Umbilical cord (tissue), 2 donors: ENCODE results near the gene MLLT1. TPM values are rescaled to one million over a fixed set of nuclear protein-coding genes. Genes with fewer than 3 reads are reported as not detected.

Source experiments
- DNase-seq: peaks from one replicate; pipeline ENCODE4 v3.0.0-alpha.2; 2015; ENCODE audit warnings: low spot score
- total RNA-seq: library from RNA; depleted of rRNA; stranded (reverse); fragments of >200 nt; gene quantifications from one replicate; pipeline ENCODE4 v1.2.3, GENCODE V29; 2014; ENCODE audit warnings: low replicate concordance; ENCODE audit not compliant: insufficient read depth

Gene MLLT1
- total RNA-seq, 1 donor from 2014 or later, result 4.3 TPM

DNA sequence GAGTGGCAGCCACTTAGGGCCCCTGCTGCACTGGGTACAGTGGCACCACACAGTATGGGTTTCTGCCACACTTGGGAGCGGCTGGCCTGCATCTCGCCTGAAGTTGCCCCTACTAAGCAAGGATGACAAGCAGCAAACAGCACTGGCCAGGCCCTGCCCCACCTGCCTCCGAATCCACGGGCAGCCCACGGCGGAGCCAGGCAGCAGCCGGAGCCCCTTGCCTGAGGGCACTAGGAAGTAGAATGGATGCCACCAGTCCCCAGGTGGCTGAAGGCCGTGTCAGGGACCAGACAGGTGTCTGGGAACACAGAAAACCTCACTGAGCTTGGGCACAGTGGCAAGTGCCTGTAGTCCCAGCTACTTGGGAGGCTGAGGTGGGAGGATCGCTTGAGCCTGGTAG is 19.4 kb downstream of the MLLT1 start:
- DNase-seq, result no peak

DNA sequence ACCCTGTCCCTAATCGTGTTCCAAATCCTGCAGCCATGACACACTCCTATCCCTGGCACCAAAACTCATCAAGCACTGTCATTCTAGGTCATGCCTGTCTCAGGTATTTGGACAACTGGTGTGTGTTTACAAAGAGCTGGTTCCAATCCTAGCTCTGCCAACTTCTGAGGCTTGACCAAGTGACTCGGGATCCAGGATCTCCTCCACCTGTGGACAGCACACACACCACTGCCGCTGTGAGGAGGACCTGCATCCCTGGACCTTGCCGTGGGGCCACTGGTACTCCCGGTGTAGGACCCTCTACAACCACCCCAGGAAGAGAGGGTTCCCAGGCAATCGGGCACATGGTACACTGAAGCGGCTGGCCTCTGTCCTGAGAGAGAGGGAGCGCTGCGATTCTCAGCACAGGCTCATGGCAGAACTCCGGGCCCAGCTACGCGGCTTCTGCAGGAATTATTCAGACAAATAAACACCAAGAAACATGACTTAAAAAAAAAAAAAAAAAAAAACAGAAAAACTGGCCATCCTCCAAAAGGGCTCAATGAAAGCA is 20.4 kb downstream of the MLLT1 start:
- no peak for DNase-seq

DNA sequence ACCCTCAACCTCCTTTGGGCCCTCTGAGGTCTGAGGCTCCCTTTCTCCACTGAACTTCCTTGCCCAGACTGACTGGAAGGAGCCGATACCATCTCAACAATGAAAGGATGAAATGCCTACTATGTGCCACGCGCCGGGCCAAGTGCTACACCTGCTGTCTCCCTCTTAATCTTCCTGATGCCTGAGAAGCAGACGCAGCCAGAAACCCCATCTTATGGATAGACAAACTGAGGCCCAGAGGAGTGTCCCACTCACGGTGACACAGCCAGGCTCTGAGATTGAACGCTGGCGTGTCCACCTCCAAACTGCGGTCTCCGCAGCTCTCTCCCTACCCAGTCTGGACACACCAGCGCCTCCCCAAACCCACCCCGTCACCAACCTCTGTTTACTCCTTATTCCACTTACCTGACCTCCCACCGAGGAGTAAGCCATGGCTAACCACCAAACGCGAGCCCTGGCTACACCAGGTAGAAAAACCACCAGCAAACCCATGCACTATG is 20.9 kb downstream of the MLLT1 start:
- DNase-seq, result no peak

DNA sequence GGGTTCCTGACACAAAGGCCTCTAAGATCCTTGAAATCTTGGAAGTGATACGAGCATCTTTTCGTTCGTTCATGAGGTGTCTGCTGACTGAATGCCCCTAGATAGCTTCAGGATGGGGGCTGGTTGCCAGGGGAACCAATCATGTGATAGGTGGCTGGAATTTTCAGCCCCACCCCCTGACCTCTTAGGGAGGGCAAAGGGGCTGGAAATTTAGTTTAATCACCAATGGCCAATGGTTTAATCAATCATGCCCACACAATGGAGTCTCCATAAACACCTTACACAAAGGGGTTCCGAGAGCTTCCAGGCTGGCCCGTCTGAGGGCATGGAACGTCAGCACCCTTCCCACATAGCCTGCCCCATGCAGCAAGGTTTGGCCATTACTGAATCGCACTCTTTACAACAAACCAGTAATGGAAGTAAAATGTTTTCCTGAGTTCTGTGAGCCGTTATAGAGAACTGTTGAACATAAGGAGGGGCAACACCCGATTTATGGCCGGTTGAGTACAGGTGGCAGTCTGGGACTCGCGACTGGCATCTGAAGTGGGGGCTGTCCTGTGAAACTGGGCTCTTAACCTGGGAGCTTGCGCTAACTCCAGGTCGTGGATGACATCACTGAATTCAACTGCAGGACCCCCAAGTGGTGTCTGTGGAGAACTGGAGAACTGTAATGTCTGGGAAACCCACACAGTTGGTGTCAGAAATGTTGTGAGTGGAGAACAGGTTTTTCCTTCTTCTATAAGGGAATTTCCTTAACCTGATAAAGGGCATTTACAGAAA is 25.6 kb downstream of the MLLT1 start:
- DNase-seq, result no peak

DNA sequence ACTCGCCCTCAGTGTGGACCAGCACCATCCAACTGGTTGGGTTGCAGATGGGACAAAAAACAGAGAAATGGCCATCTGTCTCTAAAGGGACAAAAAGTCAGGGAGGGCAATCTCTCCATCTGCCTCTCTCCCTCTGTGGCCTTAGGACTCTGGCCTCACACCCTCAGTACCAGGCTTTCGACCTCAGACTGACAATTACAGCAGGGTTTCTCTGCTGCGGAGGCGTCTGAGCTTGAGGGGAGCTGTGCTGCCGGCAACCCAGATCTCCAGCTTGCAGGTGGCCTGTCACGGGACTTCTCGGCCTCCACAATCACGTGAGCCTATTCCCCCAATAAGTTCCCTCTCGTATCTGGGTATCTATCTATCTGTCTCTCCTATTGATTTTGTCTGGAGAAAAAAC is 27.7 kb downstream of the MLLT1 start:
- no peak for DNase-seq

DNA sequence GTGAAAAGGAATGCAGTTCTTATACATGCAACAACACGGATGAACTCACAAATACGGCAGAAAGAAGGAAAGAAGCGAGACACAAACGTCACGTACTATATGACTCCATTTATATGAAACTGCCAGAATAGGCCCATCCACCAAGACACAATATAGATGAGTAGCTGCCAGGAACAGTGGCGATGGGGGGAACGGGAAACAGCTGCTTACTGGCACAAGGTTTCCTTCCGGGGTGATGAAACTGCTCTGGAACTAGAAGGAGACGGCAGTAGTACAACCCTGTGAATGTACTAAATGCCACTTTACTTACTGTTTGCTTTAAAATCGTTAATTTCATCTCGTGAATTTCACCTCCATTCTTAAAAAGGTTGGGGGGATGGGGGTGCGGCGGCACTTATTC is 28.9 kb downstream of the MLLT1 start:
- DNase-seq, result no peak

DNA sequence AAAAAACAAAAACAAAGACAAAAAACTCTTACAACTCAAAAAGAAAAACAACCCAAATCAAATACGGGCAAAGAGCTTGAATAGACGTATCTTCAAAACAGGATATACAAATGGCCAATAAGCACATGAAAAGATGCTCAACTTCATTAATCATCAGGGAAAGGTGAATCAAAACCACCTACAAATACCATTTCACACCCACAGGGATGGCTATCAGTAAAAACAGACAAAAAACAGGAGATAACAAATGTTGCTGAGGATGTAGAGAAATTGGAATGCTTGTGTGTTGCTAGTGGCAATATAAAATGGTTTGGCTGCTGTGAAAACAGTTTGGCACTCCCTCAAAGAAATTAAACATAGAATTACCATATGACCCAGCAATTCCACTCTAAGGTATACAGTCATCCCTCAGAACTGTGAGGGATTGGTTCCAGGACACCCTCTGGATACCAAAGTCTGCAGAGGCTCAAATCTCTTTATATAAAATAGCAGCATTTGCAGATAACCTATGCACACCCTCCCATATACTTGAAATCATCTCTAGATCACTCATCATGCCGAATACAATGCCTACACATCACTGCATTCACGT is 29.7 kb downstream of the MLLT1 start:
- peak; percentile 52 for DNase-seq

DNA sequence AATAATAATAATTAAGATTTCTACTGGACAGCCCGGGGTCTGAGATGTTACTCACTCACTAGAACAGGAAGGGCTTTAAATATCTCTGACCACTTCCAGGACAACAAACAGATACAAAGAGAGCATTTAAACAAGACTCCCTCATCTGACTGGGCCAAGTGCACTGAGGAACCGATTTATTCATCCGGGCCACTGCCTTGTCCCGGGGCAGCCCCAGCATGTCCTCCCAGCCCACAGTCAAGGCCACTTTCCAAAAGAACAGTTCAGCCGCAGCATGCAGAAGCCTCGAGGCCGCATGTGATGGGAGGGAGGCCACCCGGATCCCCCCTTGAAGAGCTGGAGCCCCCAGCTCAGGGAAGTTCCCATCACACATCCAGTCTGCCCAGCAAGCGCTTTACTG is 30.5 kb downstream of the MLLT1 start:
- DNase-seq, result no peak

DNA sequence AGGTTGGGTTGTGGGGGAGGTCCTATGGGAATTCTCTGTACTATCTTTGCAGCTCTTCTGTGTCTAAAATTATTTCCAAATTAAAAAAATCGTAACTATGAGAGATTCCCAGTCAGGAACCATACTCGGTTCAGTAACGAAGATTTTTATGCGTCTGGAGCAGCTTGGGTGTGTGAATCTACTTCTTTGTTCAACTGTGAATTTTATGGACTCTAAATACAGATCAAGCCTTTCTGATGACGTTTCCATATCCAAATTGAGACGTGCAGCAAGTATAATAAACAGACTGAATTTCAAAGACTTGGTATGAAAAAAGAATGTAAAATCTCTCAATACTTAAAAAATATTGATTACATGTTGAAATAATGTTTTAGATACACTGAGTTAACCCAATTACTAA is 30.9 kb downstream of the MLLT1 start:
- no peak for DNase-seq

DNA sequence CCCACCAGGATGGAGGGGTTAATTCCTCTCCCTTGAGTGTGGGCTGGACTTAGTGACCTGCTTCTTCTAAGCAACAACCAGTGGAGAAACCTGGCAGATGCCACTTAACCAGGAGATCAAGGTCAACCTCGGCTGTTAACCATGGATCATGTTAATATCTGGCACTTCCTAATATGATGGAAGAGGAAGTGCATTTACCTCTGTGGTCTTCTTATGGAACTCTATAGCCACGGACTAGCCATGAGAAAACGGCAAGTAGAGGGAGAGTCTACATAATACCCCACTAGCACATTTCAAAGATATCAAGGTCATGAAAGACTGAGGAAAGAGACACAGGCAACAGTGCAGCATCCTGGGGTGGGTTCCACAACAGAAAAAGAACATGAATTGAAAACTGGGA is 31.4 kb downstream of the MLLT1 start:
- DNase-seq, result no peak

DNA sequence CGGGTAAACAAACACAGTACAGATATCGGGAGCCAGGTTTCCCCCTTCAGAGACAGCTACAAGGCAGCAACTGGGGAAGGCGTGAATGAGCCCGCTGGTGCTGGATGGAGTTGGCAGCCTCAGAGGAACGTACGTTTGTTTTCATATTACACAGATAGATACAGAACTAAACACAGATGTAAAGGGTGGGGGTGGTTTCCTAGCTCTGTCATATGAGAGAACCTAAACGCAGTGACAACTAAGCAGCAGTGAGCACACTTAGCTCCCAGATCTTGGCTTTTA is 32.8 kb downstream of the MLLT1 start:
- no peak for DNase-seq

DNA sequence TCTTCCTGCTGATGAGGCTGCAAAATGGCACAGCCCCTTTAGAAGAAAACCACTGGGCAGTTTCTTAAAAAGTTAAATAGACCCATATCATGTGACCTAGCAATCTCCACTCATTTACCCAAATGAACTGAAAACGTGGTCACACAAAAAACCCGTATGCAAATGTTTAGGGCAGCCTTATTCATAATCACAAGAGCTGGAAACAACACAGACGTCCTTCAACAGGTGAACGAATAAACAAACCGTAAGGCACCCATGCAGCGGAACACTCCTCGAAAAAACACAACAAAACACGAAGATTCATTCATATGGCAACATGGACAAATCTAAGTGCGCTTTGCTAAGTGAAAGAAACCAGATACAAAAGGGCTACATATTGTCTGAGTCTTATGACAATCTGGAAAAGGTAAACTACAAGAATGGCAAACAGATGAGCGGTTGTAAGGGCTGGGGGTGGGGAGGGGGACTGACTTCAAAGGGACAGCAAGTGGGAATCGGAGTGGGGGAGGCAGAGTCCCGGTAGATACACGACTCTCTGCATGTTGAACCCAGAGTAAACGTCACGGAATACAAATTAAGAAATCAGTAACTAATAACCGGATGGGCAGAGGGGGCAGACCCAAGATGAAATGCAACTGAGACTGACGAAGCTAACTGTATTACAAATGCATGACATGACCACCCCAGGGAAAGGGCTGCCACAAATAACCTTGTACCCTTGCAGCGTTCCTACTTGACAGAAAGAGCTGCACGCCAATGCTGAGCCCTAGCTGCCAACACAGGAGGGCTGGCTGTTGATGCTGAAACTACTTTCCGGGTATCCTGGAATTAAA is 33.4 kb downstream of the MLLT1 start:
- no peak for DNase-seq

DNA sequence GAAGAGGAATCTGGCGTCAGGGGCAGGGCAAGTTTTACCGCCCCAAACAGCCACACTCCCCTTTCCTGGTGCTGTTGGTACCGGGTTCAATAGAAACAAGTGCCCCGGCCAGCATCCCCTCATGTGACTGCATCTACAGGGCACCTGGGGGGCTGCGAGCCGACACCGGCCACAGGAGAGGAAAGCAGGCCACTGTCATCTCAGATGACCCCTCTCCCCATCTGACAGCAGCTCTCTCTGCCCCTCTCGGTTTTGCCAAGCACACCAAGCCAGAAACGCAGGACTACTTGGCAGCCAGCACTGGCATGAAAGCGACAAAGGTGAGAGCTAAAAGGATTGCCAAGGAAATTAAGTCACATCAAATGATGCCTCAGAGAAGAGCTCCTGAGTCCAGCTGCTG is 37.1 kb downstream of the MLLT1 start:
- DNase-seq, result no peak

DNA sequence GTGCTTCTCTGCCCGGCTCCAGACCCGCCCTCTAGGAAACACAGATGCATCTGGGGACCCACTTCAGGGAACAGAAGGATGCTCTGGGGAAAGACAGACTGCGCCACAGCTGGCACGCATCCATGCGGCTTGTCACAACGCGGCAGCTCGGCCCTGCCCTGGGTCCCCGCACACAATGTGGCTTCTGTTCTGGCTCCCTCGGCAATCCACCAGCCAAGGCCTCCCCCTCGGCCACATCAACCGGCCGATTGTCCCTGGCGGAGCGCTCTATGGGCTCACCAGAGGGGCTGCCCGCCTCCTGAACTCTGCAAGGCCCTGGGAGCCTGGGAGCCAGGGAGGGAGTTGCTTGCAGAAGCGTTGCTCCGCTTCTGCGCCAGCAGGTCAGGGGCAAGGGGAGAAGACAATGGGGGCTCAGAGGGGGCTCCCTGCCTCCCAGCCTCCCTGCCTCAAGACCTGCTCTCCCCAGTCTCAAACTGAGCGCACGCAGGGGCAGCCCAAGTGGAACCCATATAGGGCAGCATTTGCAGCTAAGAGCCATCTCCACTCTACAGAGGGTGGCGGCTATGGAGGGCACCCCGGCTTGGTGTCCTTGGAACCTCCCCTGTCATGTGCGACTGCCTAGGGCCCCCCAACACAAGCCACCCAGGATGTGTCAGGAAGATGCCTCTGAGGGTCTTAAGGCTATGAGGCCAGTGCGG is 37.9 kb downstream of the MLLT1 start:
- DNase-seq, result no peak

DNA sequence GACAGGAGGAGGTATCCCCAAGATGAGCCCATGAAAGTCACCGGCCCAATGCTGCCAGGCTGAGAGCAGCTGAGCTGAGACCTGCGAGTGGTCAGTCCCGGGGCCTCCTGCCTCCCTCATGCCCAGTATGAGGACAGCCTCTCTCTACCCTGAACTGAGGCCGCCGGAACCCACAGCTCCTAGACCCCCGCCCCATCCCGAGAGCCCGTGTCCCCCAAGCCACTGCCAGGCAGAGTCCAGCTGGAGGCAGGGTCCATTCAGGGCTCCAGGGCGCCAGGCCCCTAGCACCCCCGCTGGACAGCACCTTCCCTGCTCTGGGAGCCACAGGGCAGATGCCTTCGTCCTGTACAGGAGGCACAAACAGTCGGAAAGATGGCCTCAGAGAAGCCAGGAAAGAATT is 38.7 kb downstream of the MLLT1 start:
- no peak for DNase-seq

DNA sequence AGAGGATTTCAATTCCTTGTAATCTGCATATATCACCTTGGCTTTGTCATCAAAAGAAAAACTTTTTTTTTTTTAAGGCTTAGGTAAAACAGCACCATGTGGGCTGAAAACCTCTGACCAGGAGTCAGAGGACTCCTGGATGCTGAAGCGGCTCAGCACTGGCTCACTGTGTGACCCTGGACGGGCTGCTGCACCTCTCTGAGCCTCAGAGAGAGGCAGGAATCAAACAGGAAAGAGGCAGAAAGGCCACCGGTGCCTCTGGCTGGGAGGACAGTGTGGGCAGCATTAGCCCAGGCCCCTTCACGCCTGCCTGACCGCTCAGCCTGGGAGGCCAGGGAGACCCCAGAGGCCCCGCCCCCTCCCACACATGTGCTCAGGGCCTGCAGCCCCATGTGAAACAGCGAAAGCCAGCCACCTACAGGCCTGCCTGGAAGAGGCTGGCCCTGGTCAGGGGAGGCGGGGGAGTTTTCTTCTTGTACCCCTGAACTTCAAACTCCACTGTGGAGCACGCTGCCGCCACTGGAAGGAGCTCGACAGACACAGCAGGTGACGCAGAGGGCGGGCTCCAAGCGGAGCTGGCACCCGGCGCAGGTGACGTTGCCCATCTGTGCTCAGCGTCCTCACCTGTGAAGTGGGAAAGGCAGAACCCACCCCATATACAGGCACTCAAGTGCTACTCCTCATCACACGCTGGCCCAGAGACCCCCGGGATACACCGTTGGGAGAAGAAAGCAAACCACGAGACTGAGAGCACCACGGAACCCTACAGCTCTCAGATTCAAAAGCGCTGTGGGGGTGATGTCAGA is 39.7 kb downstream of the MLLT1 start:
- DNase-seq, result no peak

DNA sequence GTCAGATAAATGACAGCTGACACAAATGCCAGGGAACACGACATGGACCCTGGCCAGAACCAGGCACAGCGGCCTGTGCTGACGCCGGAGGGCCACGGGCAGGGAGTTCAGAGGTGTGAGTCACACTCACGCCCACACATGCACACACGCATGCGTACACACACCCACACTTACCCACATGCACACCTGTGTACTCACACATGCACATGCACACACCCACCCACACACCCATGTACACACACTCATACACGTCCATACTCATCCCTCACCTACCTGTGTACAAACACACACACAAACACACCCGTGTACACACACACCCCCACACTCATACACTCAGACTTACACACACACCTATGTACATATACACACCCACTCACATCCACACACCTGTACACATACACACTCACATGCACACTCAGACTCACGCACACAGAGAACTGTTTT is 40.4 kb downstream of the MLLT1 start:
- no peak for DNase-seq

DNA sequence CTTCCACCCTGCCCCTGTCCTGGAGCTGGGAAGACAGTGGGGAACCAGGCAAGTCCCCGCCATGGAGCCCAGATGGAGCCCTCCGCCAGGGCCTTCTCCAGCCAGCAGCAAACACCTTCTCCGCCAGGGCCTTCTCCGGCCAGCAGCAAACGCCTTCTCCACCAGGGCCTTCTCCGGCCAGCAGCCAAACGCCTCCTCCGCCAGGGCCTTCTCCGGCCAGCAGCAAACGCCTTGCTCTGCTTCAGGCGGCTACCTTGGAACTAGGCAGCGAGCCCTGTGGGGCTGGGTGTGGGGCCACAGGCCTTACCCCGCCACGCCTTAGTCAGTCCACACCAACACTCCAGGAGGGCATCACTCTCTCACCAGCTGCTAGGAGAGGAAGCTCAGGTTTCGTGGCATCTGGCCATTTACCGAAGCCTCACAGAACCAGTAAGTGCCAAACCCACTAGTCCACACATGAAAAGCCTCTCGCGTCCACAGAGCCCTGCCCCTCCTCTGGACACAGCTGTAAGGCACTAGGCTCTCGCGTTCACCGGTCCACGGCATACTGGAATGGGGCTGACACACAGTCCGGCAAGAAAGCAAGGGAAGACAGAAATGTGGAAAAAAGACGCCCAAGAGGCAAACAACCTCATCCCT is 41.0 kb downstream of the MLLT1 start:
- DNase-seq, result no peak

DNA sequence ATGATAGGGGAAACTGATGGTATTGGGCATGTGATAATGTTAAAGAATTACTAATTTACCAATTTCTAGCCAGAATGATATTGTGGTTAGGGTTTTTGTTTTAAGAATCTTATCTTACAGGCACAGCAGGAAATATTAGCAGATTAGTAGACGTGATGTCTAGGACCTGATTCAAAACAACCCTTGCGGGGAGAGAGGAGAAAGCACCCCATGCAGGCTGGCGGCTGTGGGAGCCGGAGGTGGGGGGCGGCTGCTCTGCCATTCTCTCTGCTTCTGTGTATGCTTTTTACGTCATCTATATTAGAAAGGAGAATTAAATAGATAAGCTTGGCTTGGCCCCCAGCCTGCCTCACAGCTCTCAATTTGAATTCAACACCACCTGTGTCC is 41.5 kb downstream of the MLLT1 start:
- peak; percentile 33 for DNase-seq
